HepG2 (cell line): Measurements from ENCODE around the gene INF2. TPM values are rescaled to one million over a fixed set of nuclear protein-coding genes. Genes with fewer than 3 reads are reported as not detected.
A peak's percentile ranks its signal among the peaks of the same experiment; 100 is the strongest.

Source experiments
- ADNP ChIP-seq: sonication (generic); formaldehyde crosslinking; IDR thresholded peaks from 2 replicates; pipeline ENCODE4 v1.4.0; 2020; ENCODE audit warnings: missing genetic modification reagents
- ARID4A ChIP-seq: sonication (generic); formaldehyde crosslinking; IDR thresholded peaks from 2 replicates; pipeline ENCODE4 v1.5.0; 2020; ENCODE audit warnings: mild to moderate bottlenecking, missing genetic modification reagents, borderline replicate concordance
- ARNT ChIP-seq: fragments of 450-650 bp; IDR thresholded peaks from 2 replicates; pipeline ENCODE4 v1.6.1; 2017
- CHCHD3 ChIP-seq: sonication (generic); formaldehyde crosslinking; IDR thresholded peaks from 2 replicates; pipeline ENCODE4 v1.8.0; 2022; ENCODE audit warnings: mild to moderate bottlenecking, missing genetic modification reagents, moderate library complexity
- FOXK2 ChIP-seq: fragments of 450-650 bp; IDR thresholded peaks from 2 replicates; pipeline ENCODE4 v1.6.1; 2016
- GATA4 ChIP-seq: sonication (generic); IDR thresholded peaks from 2 replicates; pipeline ENCODE4 v1.6.1; 2016; ENCODE audit warnings: antibody characterized with exemption, low read depth, borderline replicate concordance
- HES4 ChIP-seq: sonication (generic); formaldehyde crosslinking; IDR thresholded peaks from 2 replicates; pipeline ENCODE4 v1.9.0; 2021; ENCODE audit warnings: mild to moderate bottlenecking, missing genetic modification reagents, borderline replicate concordance
- HNF4A ChIP-seq: sonication (generic); formaldehyde crosslinking; IDR thresholded peaks from 2 replicates; pipeline ENCODE4 v1.4.0; 2020; ENCODE audit warnings: missing genetic modification reagents
- NR1H2 ChIP-seq: sonication (generic); formaldehyde crosslinking; IDR thresholded peaks from 2 replicates; pipeline ENCODE4 v1.8.1; 2022; ENCODE audit warnings: low read depth, missing genetic modification reagents, borderline replicate concordance
- NR2F2 ChIP-seq: IDR thresholded peaks from 2 replicates; pipeline ENCODE4 v1.6.1; 2012; ENCODE audit warnings: low read depth, inconsistent platforms, borderline replicate concordance
- PAF1 ChIP-seq: IDR thresholded peaks from 2 replicates; pipeline ENCODE4 v1.6.1; 2016; ENCODE audit warnings: missing genetic modification reagents, missing compliant biosample characterization
- SP5 ChIP-seq: IDR thresholded peaks from 2 replicates; pipeline ENCODE4 v1.6.1; 2016; ENCODE audit warnings: low read depth, borderline replicate concordance
- ZNF124 ChIP-seq: sonication (generic); formaldehyde crosslinking; IDR thresholded peaks from 2 replicates; pipeline ENCODE4 v1.4.0; 2020; ENCODE audit warnings: missing genetic modification reagents
- ZNF343 ChIP-seq: sonication (generic); formaldehyde crosslinking; IDR thresholded peaks from 2 replicates; pipeline ENCODE4 v1.4.0; 2020; ENCODE audit warnings: mild to moderate bottlenecking, missing genetic modification reagents
- ZNF460 ChIP-seq: sonication (generic); formaldehyde crosslinking; IDR thresholded peaks from 2 replicates; pipeline ENCODE4 v1.5.1; 2020; ENCODE audit warnings: missing genetic modification reagents, mild to moderate bottlenecking, borderline replicate concordance
- ZNF589 ChIP-seq: sonication (generic); formaldehyde crosslinking; conservative IDR thresholded peaks from 2 replicates; pipeline ENCODE4 v1.8.0; 2022; ENCODE audit warnings: mild to moderate bottlenecking, moderate library complexity, missing genetic modification reagents
- ZNF841 ChIP-seq: sonication (generic); formaldehyde crosslinking; IDR thresholded peaks from 2 replicates; pipeline ENCODE4 v1.8.1; 2023; ENCODE audit warnings: missing genetic modification reagents, borderline replicate concordance
- ZXDC ChIP-seq: sonication (generic); formaldehyde crosslinking; IDR thresholded peaks from 2 replicates; pipeline ENCODE4 v1.5.0; 2020; ENCODE audit warnings: mild to moderate bottlenecking, missing genetic modification reagents
- polyA plus RNA-seq, 8 experiments: library from polyadenylated mRNA; depleted of rRNA in 3 of 8; stranded (reverse) in 7 of 8; unstranded in 1 of 8; fragments of >200 nt; fragmentation: Illumina TruSeq in 4 of 8; extraction: Trizol in 4 of 8; gene quantifications; 2 replicates each; pipeline versions ENCODE4 v1.2.1 to v1.2.3, GENCODE V29; 2011 to 2016; ENCODE audit warnings: low read depth in 4 of 8, missing spikeins in 1 of 8, mixed read lengths in 1 of 8; ENCODE audit not compliant: insufficient read depth in 1 of 8
- total RNA-seq, 5 experiments: library from RNA; depleted of rRNA; stranded (reverse); fragments of >200 nt; fragmentation: Illumina TruSeq; extraction: Trizol; gene quantifications; 2 replicates each; pipeline ENCODE4 v1.2.3, GENCODE V29; 2016; ENCODE audit warnings: low read depth in 1 of 5
- TF ChIP-seq, protein P1 (sequence below): sonication (generic); formaldehyde crosslinking; IDR thresholded peaks from 2 replicates; pipeline ENCODE4 v1.9.0; 2021; ENCODE audit warnings: missing genetic modification reagents, mild to moderate bottlenecking, borderline replicate concordance

INF2 gene
- total and polyA plus RNA-seq, 2 of the 13 experiments (the other 11 are each of a cell fraction or from before 2014, with no cell fraction given) = 16.4 to 26.4 TPM

- TF ChIP-seq ARID4A (CRISPR knock-in tag) = peak; percentile 69; the same call in 1 of the 2 replicates
- TF ChIP-seq GATA4 = no peak
- TF ChIP-seq ZNF589 (CRISPR knock-in tag) = peak; percentile 69; the same call in 1 of the 2 replicates
- TF ChIP-seq SP5 (CRISPR knock-in tag) = no peak; the same call in 1 of the 2 replicates
- TF ChIP-seq ZNF343 (CRISPR knock-in tag) = no peak
- no peak for TF ChIP-seq NR2F2
- peak; percentile 91; the same call in 1 of the 2 replicates for TF ChIP-seq HES4
- no peak for TF ChIP-seq ZNF841 (CRISPR knock-in tag)
- peak; percentile 93 for TF ChIP-seq CHCHD3 (CRISPR knock-in tag)
- TF ChIP-seq, protein P1, sequence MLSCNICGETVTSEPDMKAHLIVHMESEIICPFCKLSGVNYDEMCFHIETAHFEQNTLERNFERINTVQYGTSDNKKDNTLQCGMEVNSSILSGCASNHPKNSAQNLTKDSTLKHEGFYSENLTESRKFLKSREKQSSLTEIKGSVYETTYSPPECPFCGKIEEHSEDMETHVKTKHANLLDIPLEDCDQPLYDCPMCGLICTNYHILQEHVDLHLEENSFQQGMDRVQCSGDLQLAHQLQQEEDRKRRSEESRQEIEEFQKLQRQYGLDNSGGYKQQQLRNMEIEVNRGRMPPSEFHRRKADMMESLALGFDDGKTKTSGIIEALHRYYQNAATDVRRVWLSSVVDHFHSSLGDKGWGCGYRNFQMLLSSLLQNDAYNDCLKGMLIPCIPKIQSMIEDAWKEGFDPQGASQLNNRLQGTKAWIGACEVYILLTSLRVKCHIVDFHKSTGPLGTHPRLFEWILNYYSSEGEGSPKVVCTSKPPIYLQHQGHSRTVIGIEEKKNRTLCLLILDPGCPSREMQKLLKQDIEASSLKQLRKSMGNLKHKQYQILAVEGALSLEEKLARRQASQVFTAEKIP (CRISPR knock-in tag) = no peak
- TF ChIP-seq PAF1 (CRISPR knock-in tag) = no peak
- no peak for TF ChIP-seq FOXK2
- TF ChIP-seq ZNF124 (CRISPR knock-in tag) = no peak
- no peak for TF ChIP-seq ZNF460 (CRISPR knock-in tag)
- no peak for TF ChIP-seq ARNT
- TF ChIP-seq ADNP (CRISPR knock-in tag) = no peak
- TF ChIP-seq HNF4A (CRISPR knock-in tag) = peak; percentile 50
- peak; percentile 92 for TF ChIP-seq NR1H2 (CRISPR knock-in tag)
- 0 out of 2 replicates have a peak, but pooled peaks have one; percentile 45 for TF ChIP-seq ZXDC (CRISPR knock-in tag)
These were observed 45.8 kb downstream of the INF2 start (continued) for GRCh38 chr14:104734991-104735779.
